ENCODE results near the gene ERGIC2.

GRCh38 chr12:29316752-29317151, 64.2 kb downstream of the ERGIC2 start:
- TF ChIP-seq CTCF (IDR thresholded peaks at IDR 0.05 in 2 of 3, conservative IDR thresholded peaks at IDR 0.05 in 1 of 3; ENCODE audit: insufficient read depth in 2 of 3, low read depth in 1 of 3, low read length in 3 of 3), result no peak
- TF ChIP-seq ZNF140 (CRISPR knock-in tag; IDR thresholded peaks at IDR 0.05), result no peak
- TF ChIP-seq FOXJ3 (CRISPR knock-in tag; IDR thresholded peaks at IDR 0.05), result no peak
- TF ChIP-seq RREB1 (CRISPR knock-in tag; IDR thresholded peaks at IDR 0.05), result no peak
- TF ChIP-seq CREM (IDR thresholded peaks at IDR 0.05; ENCODE audit: low read depth), result no peak
- TF ChIP-seq, protein P1, sequence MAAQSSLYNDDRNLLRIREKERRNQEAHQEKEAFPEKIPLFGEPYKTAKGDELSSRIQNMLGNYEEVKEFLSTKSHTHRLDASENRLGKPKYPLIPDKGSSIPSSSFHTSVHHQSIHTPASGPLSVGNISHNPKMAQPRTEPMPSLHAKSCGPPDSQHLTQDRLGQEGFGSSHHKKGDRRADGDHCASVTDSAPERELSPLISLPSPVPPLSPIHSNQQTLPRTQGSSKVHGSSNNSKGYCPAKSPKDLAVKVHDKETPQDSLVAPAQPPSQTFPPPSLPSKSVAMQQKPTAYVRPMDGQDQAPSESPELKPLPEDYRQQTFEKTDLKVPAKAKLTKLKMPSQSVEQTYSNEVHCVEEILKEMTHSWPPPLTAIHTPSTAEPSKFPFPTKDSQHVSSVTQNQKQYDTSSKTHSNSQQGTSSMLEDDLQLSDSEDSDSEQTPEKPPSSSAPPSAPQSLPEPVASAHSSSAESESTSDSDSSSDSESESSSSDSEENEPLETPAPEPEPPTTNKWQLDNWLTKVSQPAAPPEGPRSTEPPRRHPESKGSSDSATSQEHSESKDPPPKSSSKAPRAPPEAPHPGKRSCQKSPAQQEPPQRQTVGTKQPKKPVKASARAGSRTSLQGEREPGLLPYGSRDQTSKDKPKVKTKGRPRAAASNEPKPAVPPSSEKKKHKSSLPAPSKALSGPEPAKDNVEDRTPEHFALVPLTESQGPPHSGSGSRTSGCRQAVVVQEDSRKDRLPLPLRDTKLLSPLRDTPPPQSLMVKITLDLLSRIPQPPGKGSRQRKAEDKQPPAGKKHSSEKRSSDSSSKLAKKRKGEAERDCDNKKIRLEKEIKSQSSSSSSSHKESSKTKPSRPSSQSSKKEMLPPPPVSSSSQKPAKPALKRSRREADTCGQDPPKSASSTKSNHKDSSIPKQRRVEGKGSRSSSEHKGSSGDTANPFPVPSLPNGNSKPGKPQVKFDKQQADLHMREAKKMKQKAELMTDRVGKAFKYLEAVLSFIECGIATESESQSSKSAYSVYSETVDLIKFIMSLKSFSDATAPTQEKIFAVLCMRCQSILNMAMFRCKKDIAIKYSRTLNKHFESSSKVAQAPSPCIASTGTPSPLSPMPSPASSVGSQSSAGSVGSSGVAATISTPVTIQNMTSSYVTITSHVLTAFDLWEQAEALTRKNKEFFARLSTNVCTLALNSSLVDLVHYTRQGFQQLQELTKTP (IDR thresholded peaks at IDR 0.05; ENCODE audit: low read depth in 1 of 2, partially characterized antibody in 2 of 2), result no peak
- no peak for TF ChIP-seq POLR2A (conservative IDR thresholded peaks at IDR 0.05)
